Measurements from ENCODE around the gene SNTB2.

SNTB2 gene

GRCh38 chr16:69321080-69321479, 134.1 kb downstream of the SNTB2 start:
- no peak for DNase-seq

GRCh38 chr16:69322343-69322742, 135.4 kb downstream of the SNTB2 start:
- DNase-seq = no peak

- no peak for DNase-seq
These were observed 136.5 kb downstream of the SNTB2 start for GRCh38 chr16:69323415-69323814.

GRCh38 chr16:69324013-69324531, 137.1 kb downstream of the SNTB2 start:
- DNase-seq = no peak

- DNase-seq = no peak
These were observed 137.8 kb downstream of the SNTB2 start for GRCh38 chr16:69324585-69325253.

- no peak for DNase-seq
These were observed 138.8 kb downstream of the SNTB2 start for GRCh38 chr16:69325784-69326171.

- DNase-seq = no peak
These were observed 139.4 kb downstream of the SNTB2 start for GRCh38 chr16:69326172-69326873.

- no peak for DNase-seq
These were observed 140.8 kb downstream of the SNTB2 start for GRCh38 chr16:69327585-69328310.

GRCh38 chr16:69328854-69329316, 141.9 kb downstream of the SNTB2 start:
- DNase-seq = no peak

GRCh38 chr16:69329369-69330285, 142.7 kb downstream of the SNTB2 start:
- DNase-seq = no peak

- peak; percentile 83 for DNase-seq
These were observed 143.5 kb downstream of the SNTB2 start, which contains the start of gene PDF for GRCh38 chr16:69330286-69331109. Gene PDF (minus strand): TSS chr16:69330588. CDS start chr16:69330570, 18 bp downstream.

- DNase-seq = no peak
These were observed 147.7 kb downstream of the SNTB2 start for GRCh38 chr16:69334696-69335095.

- DNase-seq = peak; percentile 31
These were observed 151.8 kb downstream of the SNTB2 start for GRCh38 chr16:69338557-69339288.

GRCh38 chr16:69339289-69340094, 152.5 kb downstream of the SNTB2 start, which contains the start of the genes COG8 and NIP7:
Gene COG8 (minus strand): TSS chr16:69339564. CDS start chr16:69339552, 12 bp downstream.
Gene NIP7 (plus strand): TSS chr16:69339772. CDS start chr16:69339830, 58 bp downstream.
- DNase-seq = peak; percentile 94

GRCh38 chr16:69340095-69340644, 153.2 kb downstream of the SNTB2 start:
- no peak for DNase-seq

- no peak for DNase-seq
These were observed 157.2 kb downstream of the SNTB2 start for GRCh38 chr16:69344171-69344570.

- DNase-seq = no peak
These were observed 159.0 kb downstream of the SNTB2 start for GRCh38 chr16:69345923-69346322.

- DNase-seq = no peak
These were observed 159.7 kb downstream of the SNTB2 start for GRCh38 chr16:69346683-69347082.

- no peak for DNase-seq
These were observed 161.3 kb downstream of the SNTB2 start for GRCh38 chr16:69348222-69348621.

Measured in NCI-H748 treated with DMSO at 0.1 percent for 48 hours (cell line).